Tibial nerve (tissue), 4 donors: ENCODE measurements around the gene AGPS. TPM values are rescaled to one million over a fixed set of nuclear protein-coding genes. Genes with fewer than 3 reads are reported as not detected.
"Not testable (repeated sequence)": the region's sequence is repeated elsewhere in the genome, so short reads cannot be mapped to it uniquely, and the experiment has no call there.

Experiments
- DNase-seq, 2 donors: peaks; one replicate each; pipeline ENCODE4 v3.0.0-alpha.2; 2019; ENCODE audit warnings: low spot score in 2 of 2
- H3K27ac ChIP-seq, 4 donors: fragments of 200-600 bp; sonication (generic) in 3 of 4; one replicate each; pipeline ENCODE4 v1.5.1; 2017 to 2019; ENCODE audit warnings: mild to moderate bottlenecking in 1 of 4
- H3K27me3 ChIP-seq, 2 donors: fragments of 200-600 bp; sonication (generic) in 1 of 2; one replicate each; pipeline versions ENCODE4 v1.5.1 to v1.6.0; 2017 to 2019
- H3K36me3 ChIP-seq, 3 donors: fragments of 200-600 bp; sonication (generic); one replicate each; pipeline ENCODE4 v1.5.1; 2018 to 2019
- H3K4me1 ChIP-seq, 4 donors: fragments of 200-600 bp; sonication (generic) in 3 of 4; one replicate each; pipeline ENCODE4 v1.5.1; 2017 to 2019
- H3K4me3 ChIP-seq, 4 donors: fragments of 200-600 bp; sonication (generic) in 3 of 4; one replicate each; pipeline ENCODE4 v1.5.1; 2017 to 2019; ENCODE audit warnings: mild to moderate bottlenecking in 1 of 4, moderate library complexity in 1 of 4
- H3K9me3 ChIP-seq, 4 donors: fragments of 200-600 bp; sonication (generic) in 3 of 4; one replicate each; pipeline ENCODE4 v1.5.1; 2017 to 2019
- CTCF ChIP-seq, 5 experiments: fragments of 200-600 bp in 3 of 5; fragments of 450-650 bp in 2 of 5; sonication (generic) in 3 of 5; IDR thresholded peaks; one replicate each; pipeline ENCODE4 v1.5.1; 2016 to 2019; ENCODE audit warnings: antibody characterized with exemption in 5 of 5, mild to moderate bottlenecking in 3 of 5, moderate library complexity in 2 of 5
- EP300 ChIP-seq, 2 donors: sonication (generic); formaldehyde crosslinking; IDR thresholded peaks; one replicate each; pipeline ENCODE4 v1.6.1; 2017; ENCODE audit warnings: antibody characterized with exemption in 2 of 2, mild to moderate bottlenecking in 1 of 2
- POLR2A ChIP-seq, 2 donors: fragments of 450-650 bp; IDR thresholded peaks; one replicate each; pipeline ENCODE4 v1.6.1; 2017; ENCODE audit warnings: antibody characterized with exemption in 2 of 2, mild to moderate bottlenecking in 2 of 2, moderate library complexity in 2 of 2
- WGBS, 2 donors: methylation state at CpG; one replicate each; pipeline ENCODE4 v1.1.5; 2018; 5-methylcytosine and 5-hydroxymethylcytosine counted together
- total RNA-seq, 4 donors: library from RNA; depleted of rRNA; stranded (reverse); fragments of >200 nt; gene quantifications; one replicate each; pipeline ENCODE4 v1.1.0, GENCODE V29; 2016

Gene AGPS
- total RNA-seq, 4 donors from 2014 or later: 33.9 to 47.9 (median 40.1) TPM

- Histone ChIP-seq H3K27ac (peak overlapping the region in 2 of 4 donors; percentile 14 to 62), H3K4me3 (no peak overlapping the region), H3K4me1 (peaks cover 0 to 53% (median 18%) of the 10 kb centered on the region in 4 donors), H3K9me3 (no peaks in the 10 kb centered on the region), H3K27me3 (no peaks in the 10 kb centered on the region), H3K36me3 (no peaks in the 10 kb centered on the region)
- no peak for DNase-seq
- WGBS, 2 donors: 39 to 40% methylated on average over 2 of the region's 2 CpGs
- TF ChIP-seq EP300 (IDR thresholded peaks at IDR 0.05): no peak
- no peak for TF ChIP-seq POLR2A (IDR thresholded peaks at IDR 0.05)
- no peak for TF ChIP-seq CTCF (IDR thresholded peaks at IDR 0.05)
Observed at GRCh38 chr2:177355874-177356273, 36.7 kb upstream of the AGPS start.

- Histone ChIP-seq H3K4me3 (no peak overlapping the region), H3K36me3 (no peaks in the 10 kb centered on the region), H3K4me1 (peaks cover 0 to 34% (median 6%) of the 10 kb centered on the region in 4 donors), H3K27ac (peak overlapping the region in 1 of 4 donors; percentile 2), H3K9me3 (no peaks in the 10 kb centered on the region), H3K27me3 (no peaks in the 10 kb centered on the region)
- DNase-seq: no peak
- no peak for TF ChIP-seq POLR2A (IDR thresholded peaks at IDR 0.05)
- TF ChIP-seq EP300 (IDR thresholded peaks at IDR 0.05): no peak
- no peak for TF ChIP-seq CTCF (IDR thresholded peaks at IDR 0.05)
- 29 to 31% methylated on average over 3 of the region's 3 CpGs for WGBS, 2 donors
Observed at GRCh38 chr2:177359836-177360595, 32.6 kb upstream of the AGPS start.

- TF ChIP-seq EP300 (IDR thresholded peaks at IDR 0.05): no peak
- TF ChIP-seq CTCF (IDR thresholded peaks at IDR 0.05): no peak
- TF ChIP-seq POLR2A (IDR thresholded peaks at IDR 0.05): no peak
- Histone ChIP-seq H3K27me3 (no peaks in the 10 kb centered on the region), H3K27ac (no peak overlapping the region), H3K4me3 (no peak overlapping the region), H3K9me3 (no peaks in the 10 kb centered on the region), H3K4me1 (peaks cover 0 to 26% (median 3%) of the 10 kb centered on the region in 4 donors), H3K36me3 (no peaks in the 10 kb centered on the region)
- no peak for DNase-seq
- WGBS, 2 donors: 84 to 88% methylated on average over 3 of the region's 3 CpGs
Observed at GRCh38 chr2:177362499-177362898, 30.1 kb upstream of the AGPS start.

- 88 to 91% methylated on average over 7 of the region's 7 CpGs for WGBS, 2 donors
- peaks cover 0 to 17% (median 3%) of the 10 kb centered on the region in 4 donors for H3K4me1 ChIP-seq
- TF ChIP-seq EP300 (IDR thresholded peaks at IDR 0.05): no peak
- no peak for TF ChIP-seq CTCF (IDR thresholded peaks at IDR 0.05)
- TF ChIP-seq POLR2A (IDR thresholded peaks at IDR 0.05): no peak
- H3K4me3 ChIP-seq: no peak overlapping the region
- H3K27me3 ChIP-seq: no peaks in the 10 kb centered on the region
- no peaks in the 10 kb centered on the region for H3K36me3 ChIP-seq
- H3K27ac ChIP-seq: no peak overlapping the region
- no peak for DNase-seq
- H3K9me3 ChIP-seq: no peaks in the 10 kb centered on the region
Observed at GRCh38 chr2:177363332-177363731, 29.2 kb upstream of the AGPS start.

GRCh38 chr2:177365764-177366163, 26.8 kb upstream of the AGPS start:
- H3K4me3 ChIP-seq, DNase-seq, H3K4me1 ChIP-seq, H3K36me3 ChIP-seq, H3K27ac ChIP-seq, H3K27me3 ChIP-seq: not testable (repeated sequence)
- peaks cover 0 to 16% (median 2%) of the 10 kb centered on the region in 4 donors for H3K9me3 ChIP-seq

GRCh38 chr2:177368023-177368422, 24.6 kb upstream of the AGPS start:
- not testable (repeated sequence) for DNase-seq, H3K4me1 ChIP-seq, H3K27ac ChIP-seq, H3K36me3 ChIP-seq, H3K4me3 ChIP-seq, H3K27me3 ChIP-seq
- H3K9me3 ChIP-seq: peaks cover 0 to 23% (median 2%) of the 10 kb centered on the region in 4 donors
- WGBS, 2 donors: 83 to 97% methylated on average over 1 of the region's 1 CpG
